Activated CD4-positive, alpha-beta memory T cell treated with anti-CD3 and anti-CD28 coated beads, Interleukin-2, amount 10 ng/mL, durations not matched to agents 7 days and 5 days (primary cell): ENCODE data around the gene ZC3HAV1. TPM values are rescaled to one million over a fixed set of nuclear protein-coding genes. Genes with fewer than 3 reads are reported as not detected.
"Not testable (repeated sequence)": the region's sequence is repeated elsewhere in the genome, so short reads cannot be mapped to it uniquely, and the experiment has no call there.

Experiments used
- CTCF ChIA-PET: fragments of 350-600 bp; sonication (Branson Sonifier 250); formaldehyde crosslinking; loops from one replicate; lab custom pipeline; 2021; ENCODE audit warnings: antibody characterized with exemption, inconsistent platforms; lab: Charles Lee
- POLR2A ChIA-PET: fragments of 350-600 bp; sonication (Branson Sonifier 250); formaldehyde crosslinking; loops from one replicate; lab custom pipeline; 2021; ENCODE audit warnings: antibody characterized with exemption; lab: Charles Lee
- DNase-seq: peaks from one replicate; pipeline ENCODE4 v3.0.0-alpha.2; 2020
- H3K27ac Mint-ChIP-seq: one replicate; pipeline ENCODE4 v1.8.0; 2021; ENCODE audit warnings: mild to moderate bottlenecking, mixed read lengths
- H3K27me3 Mint-ChIP-seq: one replicate; pipeline ENCODE4 v1.8.0; 2021; ENCODE audit warnings: mixed read lengths
- H3K36me3 Mint-ChIP-seq: one replicate; pipeline ENCODE4 v1.8.0; 2021; ENCODE audit warnings: low read depth, mixed read lengths
- H3K4me1 Mint-ChIP-seq: one replicate; pipeline ENCODE4 v1.8.0; 2021; ENCODE audit warnings: mixed read lengths
- H3K4me3 Mint-ChIP-seq: one replicate; pipeline ENCODE4 v1.8.0; 2021; ENCODE audit warnings: mild to moderate bottlenecking, mixed read lengths
- H3K9me3 Mint-ChIP-seq: one replicate; pipeline ENCODE4 v1.8.0; 2021; ENCODE audit warnings: mixed read lengths
- total RNA-seq, 2 experiments: library from RNA; stranded (reverse); gene quantifications; one replicate each; pipeline ENCODE4 v1.2.3, GENCODE V29; 2021

The ZC3HAV1 gene
- total RNA-seq, 2 experiments from 2014 or later = 129 to 133 TPM

GRCh38 chr7:139095194-139095659 is 14.3 kb downstream of the ZC3HAV1 start:
- POLR2A ChIA-PET = interaction anchor here (0.7 to 4.4 kb wide), 30 partner anchors 8 to 264 kb away, joined by 3 to 178 read pairs (median 10); partner anchors contain the start of genes LUC7L2, UBN2 and ZC3HAV1
- peak; percentile 91 for DNase-seq
- H3K9me3 Mint-ChIP-seq = no peaks in the 10 kb centered on the region
- H3K36me3 Mint-ChIP-seq = peaks cover 88% of the 10 kb centered on the region
- CTCF ChIA-PET = interaction anchor here (0.9 to 3.2 kb wide), 20 partner anchors 9 to 265 kb away, joined by 3 to 37 read pairs (median 4); partner anchors contain the start of gene LUC7L2
- H3K27me3 Mint-ChIP-seq = no peaks in the 10 kb centered on the region
- peaks cover 85% of the 10 kb centered on the region for H3K4me1 Mint-ChIP-seq
- peak overlapping the region; percentile 92 for H3K27ac Mint-ChIP-seq
- peak overlapping the region; percentile 78 for H3K4me3 Mint-ChIP-seq

- peak overlapping the region; percentile 92 for H3K27ac Mint-ChIP-seq
- ChIA-PET POLR2A (interaction anchor here (0.6 to 4.4 kb wide), 30 partner anchors 9 to 265 kb away, joined by 3 to 178 read pairs (median 10); partner anchors contain the start of genes LUC7L2, UBN2 and ZC3HAV1), CTCF (interaction anchor here (0.7 to 3.2 kb wide), 20 partner anchors 8 to 265 kb away, joined by 3 to 37 read pairs (median 5); partner anchors contain the start of gene LUC7L2)
- peaks cover 85% of the 10 kb centered on the region for H3K4me1 Mint-ChIP-seq
- peaks cover 84% of the 10 kb centered on the region for H3K36me3 Mint-ChIP-seq
- DNase-seq = no peak
- peak overlapping the region; percentile 78 for H3K4me3 Mint-ChIP-seq
- no peaks in the 10 kb centered on the region for H3K9me3 Mint-ChIP-seq
- H3K27me3 Mint-ChIP-seq = no peaks in the 10 kb centered on the region
Observed at GRCh38 chr7:139094596-139094995, 14.9 kb downstream of the ZC3HAV1 start.

GRCh38 chr7:139094030-139094429 is 15.5 kb downstream of the ZC3HAV1 start:
- CTCF ChIA-PET = interaction anchor here (0.7 to 3.2 kb wide), 15 partner anchors 8 to 1213 kb away, joined by 3 to 37 read pairs (median 6); a partner anchor contains a TSS
- Mint-ChIP-seq H3K27me3 (no peaks in the 10 kb centered on the region), H3K4me1 (peaks cover 85% of the 10 kb centered on the region), H3K27ac (peak overlapping the region; percentile 92), H3K4me3 (peak overlapping the region; percentile 78), H3K9me3 (no peaks in the 10 kb centered on the region), H3K36me3 (peaks cover 85% of the 10 kb centered on the region)
- no peak for DNase-seq
- POLR2A ChIA-PET = interaction anchor here (0.9 to 4.4 kb wide), 22 partner anchors 9 to 266 kb away, joined by 3 to 178 read pairs (median 15); partner anchors contain the start of genes LUC7L2, UBN2 and ZC3HAV1

- not testable (repeated sequence) for H3K27me3 Mint-ChIP-seq, H3K9me3 Mint-ChIP-seq, DNase-seq
- Mint-ChIP-seq H3K4me1 (peaks cover 83% of the 10 kb centered on the region), H3K4me3 (peak overlapping the region; percentile 78), H3K27ac (peak overlapping the region; percentile 92), H3K36me3 (peaks cover 83% of the 10 kb centered on the region)
- CTCF ChIA-PET = interaction anchor here (0.7 to 3.2 kb wide), 10 partner anchors 7 to 1213 kb away, joined by 3 to 37 read pairs (median 6); no protein-coding TSS in a partner anchor
- POLR2A ChIA-PET = interaction anchor here (1.2 to 4.4 kb wide), 17 partner anchors 9 to 266 kb away, joined by 3 to 178 read pairs (median 15); partner anchors contain the start of genes LUC7L2, UBN2 and ZC3HAV1
Observed at GRCh38 chr7:139093512-139093911, 16.0 kb downstream of the ZC3HAV1 start.

- peak overlapping the region; percentile 78 for H3K4me3 Mint-ChIP-seq
- no peak for DNase-seq
- POLR2A ChIA-PET = interaction anchor here (0.8 to 2.4 kb wide), 14 partner anchors 8 to 268 kb away, joined by 3 to 29 read pairs (median 4); partner anchors contain the start of genes LUC7L2 and ZC3HAV1L
- H3K27ac Mint-ChIP-seq = peak overlapping the region; percentile 92
- peaks cover 4% of the 10 kb centered on the region for H3K9me3 Mint-ChIP-seq
- CTCF ChIA-PET = interaction anchor here (1.4 to 2.4 kb wide), 5 partner anchors 8 to 206 kb away, joined by 4 to 16 read pairs (median 5); no protein-coding TSS in a partner anchor
- no peaks in the 10 kb centered on the region for H3K27me3 Mint-ChIP-seq
- H3K4me1 Mint-ChIP-seq = peaks cover 88% of the 10 kb centered on the region
- peaks cover 90% of the 10 kb centered on the region for H3K36me3 Mint-ChIP-seq
Observed at GRCh38 chr7:139092090-139092796, 17.3 kb downstream of the ZC3HAV1 start.

GRCh38 chr7:139091677-139091996 is 17.9 kb downstream of the ZC3HAV1 start:
- ChIA-PET CTCF (interaction anchor here (1.5 to 2.4 kb wide), 4 partner anchors 13 to 205 kb away, joined by 4 to 16 read pairs (median 5); no protein-coding TSS in a partner anchor), POLR2A (interaction anchor here (0.8 to 2.4 kb wide), 15 partner anchors 9 to 268 kb away, joined by 3 to 29 read pairs (median 4); partner anchors contain the start of genes LUC7L2 and ZC3HAV1L)
- H3K27ac Mint-ChIP-seq = peak overlapping the region; percentile 92
- H3K36me3 Mint-ChIP-seq = peaks cover 91% of the 10 kb centered on the region
- H3K9me3 Mint-ChIP-seq = peaks cover 8% of the 10 kb centered on the region
- peak overlapping the region; percentile 78 for H3K4me3 Mint-ChIP-seq
- peaks cover 89% of the 10 kb centered on the region for H3K4me1 Mint-ChIP-seq
- H3K27me3 Mint-ChIP-seq = no peaks in the 10 kb centered on the region
- DNase-seq = no peak

- ChIA-PET POLR2A (interaction anchor here (0.6 to 2.0 kb wide), 2 partner anchors 14 to 17 kb away, joined by 3 to 10 read pairs; no protein-coding TSS in a partner anchor), CTCF (no interaction called here)
- Mint-ChIP-seq H3K4me1 (peaks cover 90% of the 10 kb centered on the region), H3K36me3 (peaks cover 92% of the 10 kb centered on the region), H3K27me3 (no peaks in the 10 kb centered on the region), H3K9me3 (peaks cover 8% of the 10 kb centered on the region), H3K4me3 (no peak overlapping the region), H3K27ac (peak overlapping the region; percentile 47)
- no peak for DNase-seq
Observed at GRCh38 chr7:139089118-139089517, 20.4 kb downstream of the ZC3HAV1 start.

GRCh38 chr7:139088268-139088667 is 21.3 kb downstream of the ZC3HAV1 start:
- CTCF ChIA-PET = interaction anchor here (3.9 kb wide), 1 partner anchor 14 kb away, joined by 29 read pairs; no protein-coding TSS in a partner anchor
- Mint-ChIP-seq H3K36me3 (peaks cover 91% of the 10 kb centered on the region), H3K4me3 (no peak overlapping the region), H3K9me3 (peaks cover 8% of the 10 kb centered on the region), H3K27me3 (no peaks in the 10 kb centered on the region), H3K4me1 (peaks cover 88% of the 10 kb centered on the region), H3K27ac (peak overlapping the region; percentile 60)
- DNase-seq = no peak
- POLR2A ChIA-PET = interaction anchor here (1.1 to 2.2 kb wide), 7 partner anchors 9 to 43 kb away, joined by 4 to 11 read pairs (median 6); no protein-coding TSS in a partner anchor

GRCh38 chr7:139087212-139087611 is 22.3 kb downstream of the ZC3HAV1 start:
- ChIA-PET POLR2A (interaction anchor here (0.6 to 5.1 kb wide), 9 partner anchors 7 to 42 kb away, joined by 4 to 42 read pairs (median 6); partner anchors contain the start of gene ZC3HAV1), CTCF (interaction anchor here (3.9 kb wide), 1 partner anchor 13 kb away, joined by 29 read pairs; no protein-coding TSS in a partner anchor)
- no peak overlapping the region for H3K4me3 Mint-ChIP-seq
- peak overlapping the region; percentile 32 for H3K27ac Mint-ChIP-seq
- no peak for DNase-seq
- H3K4me1 Mint-ChIP-seq = peaks cover 88% of the 10 kb centered on the region
- peaks cover 8% of the 10 kb centered on the region for H3K9me3 Mint-ChIP-seq
- H3K36me3 Mint-ChIP-seq = peaks cover 91% of the 10 kb centered on the region
- no peaks in the 10 kb centered on the region for H3K27me3 Mint-ChIP-seq

GRCh38 chr7:139086454-139086853 is 23.1 kb downstream of the ZC3HAV1 start:
- ChIA-PET POLR2A (interaction anchor here (1.0 to 5.1 kb wide), 7 partner anchors 8 to 23 kb away, joined by 3 to 42 read pairs (median 5); partner anchors contain the start of gene ZC3HAV1), CTCF (interaction anchor here (0.8 to 3.9 kb wide), 3 partner anchors 8 to 18 kb away, joined by 3 to 29 read pairs (median 3); no protein-coding TSS in a partner anchor)
- peaks cover 88% of the 10 kb centered on the region for H3K4me1 Mint-ChIP-seq
- H3K27ac Mint-ChIP-seq = peak overlapping the region; percentile 32
- no peak overlapping the region for H3K4me3 Mint-ChIP-seq
- no peak for DNase-seq
- H3K9me3 Mint-ChIP-seq = peaks cover 8% of the 10 kb centered on the region
- H3K36me3 Mint-ChIP-seq = peaks cover 89% of the 10 kb centered on the region
- no peaks in the 10 kb centered on the region for H3K27me3 Mint-ChIP-seq

GRCh38 chr7:139084709-139085108 is 24.8 kb downstream of the ZC3HAV1 start:
- ChIA-PET CTCF (interaction anchor here (0.9 to 2.4 kb wide), 3 partner anchors 8 to 11 kb away, joined by 3 to 12 read pairs (median 4); no protein-coding TSS in a partner anchor), POLR2A (interaction anchor here (0.7 to 5.1 kb wide), 7 partner anchors 8 to 39 kb away, joined by 3 to 42 read pairs (median 4); no protein-coding TSS in a partner anchor)
- Mint-ChIP-seq H3K27me3 (no peaks in the 10 kb centered on the region), H3K4me1 (peaks cover 94% of the 10 kb centered on the region), H3K27ac (peak overlapping the region; percentile 70), H3K36me3 (peaks cover 96% of the 10 kb centered on the region), H3K4me3 (no peak overlapping the region), H3K9me3 (peaks cover 8% of the 10 kb centered on the region)
- DNase-seq = no peak

- H3K9me3 Mint-ChIP-seq = no peaks in the 10 kb centered on the region
- CTCF ChIA-PET = interaction anchor here (0.6 to 2.2 kb wide), 2 partner anchors 13 to 780 kb away, joined by 3 to 7 read pairs; no protein-coding TSS in a partner anchor
- no peak for DNase-seq
- no peaks in the 10 kb centered on the region for H3K27me3 Mint-ChIP-seq
- H3K4me1 Mint-ChIP-seq = peaks cover 92% of the 10 kb centered on the region
- H3K36me3 Mint-ChIP-seq = peaks cover 96% of the 10 kb centered on the region
- peak overlapping the region; percentile 70 for H3K27ac Mint-ChIP-seq
- POLR2A ChIA-PET = interaction anchor here (1.4 to 2.5 kb wide), 3 partner anchors 10 to 22 kb away, joined by 4 to 15 read pairs (median 9); no protein-coding TSS in a partner anchor
- no peak overlapping the region for H3K4me3 Mint-ChIP-seq
Observed at GRCh38 chr7:139081584-139081983, 27.9 kb downstream of the ZC3HAV1 start.
